HUES6 (cell line): ENCODE measurements around the gene SHISA2.

Source experiments
- H3K27ac ChIP-seq: 2 replicates; pipeline ENCODE4 v1.7.0; 2013; ENCODE audit warnings: low read depth, mild to moderate bottlenecking, low read length, inconsistent platforms
- H3K27me3 ChIP-seq: 2 replicates; pipeline ENCODE4 v1.6.1; 2013; ENCODE audit warnings: low read length; ENCODE audit not compliant: control insufficient read depth, insufficient read depth
- H3K36me3 ChIP-seq: 2 replicates; pipeline ENCODE4 v1.6.1; 2013; ENCODE audit warnings: low read length; ENCODE audit not compliant: control insufficient read depth, insufficient read depth
- H3K4me1 ChIP-seq: 2 replicates; pipeline ENCODE4 v1.6.1; 2013; ENCODE audit warnings: low read length; ENCODE audit not compliant: control insufficient read depth, insufficient read depth
- H3K4me3 ChIP-seq: 2 replicates; pipeline ENCODE4 v1.5.1; 2013; ENCODE audit warnings: low read depth, low read length
- H3K9ac ChIP-seq: one replicate; pipeline ENCODE4 v1.6.1; 2013; ENCODE audit warnings: mild to moderate bottlenecking, low read length
- H3K9me3 ChIP-seq: 2 replicates; pipeline ENCODE4 v1.6.1; 2013; ENCODE audit warnings: low read depth, low read length; ENCODE audit not compliant: control insufficient read depth, insufficient read depth

Gene SHISA2

DNA sequence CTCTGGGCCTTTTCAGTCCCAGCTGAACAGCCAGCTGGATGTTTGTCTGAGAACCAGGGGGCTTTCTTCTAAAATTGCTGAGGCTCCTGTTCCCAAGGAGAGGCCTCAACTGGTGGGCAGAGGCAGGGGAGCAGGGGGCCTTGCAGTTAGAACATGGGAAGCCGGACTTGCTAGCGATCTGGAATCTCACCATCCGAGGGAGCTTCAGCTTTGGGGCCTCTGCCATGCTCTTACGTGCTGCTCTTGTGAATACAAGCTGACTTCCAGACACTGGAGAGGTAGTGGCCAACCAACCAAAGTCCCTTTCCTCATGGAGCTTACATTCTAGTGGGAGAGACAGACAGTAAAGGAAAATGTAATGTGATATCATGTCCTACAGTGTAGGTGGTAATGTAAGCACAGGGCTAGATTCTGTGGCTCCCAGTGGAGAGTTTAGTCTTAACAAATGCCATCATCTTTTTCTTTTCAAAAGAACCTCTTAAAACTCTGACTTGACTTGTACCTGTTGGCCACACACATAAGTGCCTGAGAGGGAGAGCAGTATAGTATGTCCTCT, 22.2 kb downstream of the SHISA2 start:
- H3K36me3 ChIP-seq = no peaks in the 10 kb centered on the region
- no peak overlapping the region for H3K9ac ChIP-seq
- H3K27ac ChIP-seq = no peak overlapping the region
- peaks cover 16% of the 10 kb centered on the region for H3K4me1 ChIP-seq
- no peak overlapping the region for H3K4me3 ChIP-seq
- no peaks in the 10 kb centered on the region for H3K27me3 ChIP-seq
- peaks cover 8% of the 10 kb centered on the region for H3K9me3 ChIP-seq

DNA sequence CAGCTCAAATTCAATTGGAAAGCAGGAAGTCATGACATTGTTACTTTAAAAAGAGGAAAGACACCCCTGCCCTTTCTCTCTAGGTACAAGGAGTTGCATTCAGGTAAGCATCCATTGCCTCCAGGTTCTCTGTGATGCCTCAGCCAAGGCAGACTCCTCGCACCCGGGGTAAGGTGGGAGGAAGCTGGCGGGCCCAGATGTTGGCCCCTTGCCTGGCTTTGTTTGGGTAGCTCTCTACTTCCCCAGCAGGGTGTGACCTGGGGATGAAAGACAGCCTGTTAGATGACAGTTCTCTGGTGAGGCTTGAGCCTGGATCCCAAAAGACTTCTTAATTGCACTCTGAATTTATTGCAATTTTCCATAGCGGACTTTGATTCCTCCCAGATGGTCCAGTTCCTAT, 25.6 kb downstream of the SHISA2 start:
- Histone ChIP-seq H3K27me3 (no peaks in the 10 kb centered on the region), H3K9ac (no peak overlapping the region), H3K36me3 (no peaks in the 10 kb centered on the region), H3K4me3 (no peak overlapping the region), H3K4me1 (peaks cover 20% of the 10 kb centered on the region), H3K27ac (no peak overlapping the region), H3K9me3 (peaks cover 8% of the 10 kb centered on the region)

DNA sequence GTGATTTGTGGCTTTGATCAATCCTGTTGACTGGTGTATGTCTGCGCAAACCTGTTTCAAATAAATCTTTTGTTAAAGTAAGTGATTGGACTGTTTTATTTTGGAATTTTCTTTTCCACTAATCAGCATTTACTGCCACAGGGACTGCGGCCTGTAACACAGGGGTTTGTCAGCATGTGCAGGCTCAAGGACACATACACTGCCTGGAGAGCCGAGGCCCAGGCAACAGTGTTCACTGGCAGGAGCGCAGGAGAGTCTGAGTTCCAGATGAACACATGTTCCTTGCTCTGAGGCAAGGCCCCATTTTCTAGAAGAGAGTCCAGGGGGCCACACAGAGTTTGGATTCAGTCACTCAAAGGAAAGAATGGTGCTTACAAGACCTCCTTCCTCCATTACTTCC, 26.0 kb downstream of the SHISA2 start:
- Histone ChIP-seq H3K27ac (no peak overlapping the region), H3K27me3 (no peaks in the 10 kb centered on the region), H3K36me3 (no peaks in the 10 kb centered on the region), H3K4me3 (no peak overlapping the region), H3K9me3 (peaks cover 4% of the 10 kb centered on the region), H3K4me1 (peaks cover 20% of the 10 kb centered on the region), H3K9ac (no peak overlapping the region)

DNA sequence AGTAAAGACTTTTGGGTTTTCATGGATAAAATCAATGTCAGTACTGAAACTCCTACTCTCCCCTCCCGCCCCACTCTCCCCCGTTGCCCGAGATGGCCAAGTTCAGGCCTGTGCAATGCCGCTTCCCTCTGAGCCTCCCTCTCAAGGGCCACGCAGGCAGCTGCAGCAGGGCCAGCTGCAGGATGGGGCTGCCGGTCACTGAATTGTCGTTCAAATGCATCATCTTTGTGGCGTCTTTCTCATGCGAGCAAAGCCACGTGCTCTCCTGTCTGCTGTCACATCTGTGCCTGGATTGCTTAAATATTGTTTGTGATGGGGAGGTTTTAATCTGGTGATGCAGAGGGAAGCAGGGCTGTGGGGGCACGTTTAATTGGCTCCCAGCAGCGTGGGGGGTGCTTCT, 26.6 kb downstream of the SHISA2 start:
- Histone ChIP-seq H3K4me3 (no peak overlapping the region), H3K27ac (no peak overlapping the region), H3K4me1 (peaks cover 22% of the 10 kb centered on the region), H3K9me3 (peaks cover 3% of the 10 kb centered on the region; the same call in 1 of the 2 replicates), H3K27me3 (no peaks in the 10 kb centered on the region), H3K9ac (no peak overlapping the region), H3K36me3 (no peaks in the 10 kb centered on the region)

DNA sequence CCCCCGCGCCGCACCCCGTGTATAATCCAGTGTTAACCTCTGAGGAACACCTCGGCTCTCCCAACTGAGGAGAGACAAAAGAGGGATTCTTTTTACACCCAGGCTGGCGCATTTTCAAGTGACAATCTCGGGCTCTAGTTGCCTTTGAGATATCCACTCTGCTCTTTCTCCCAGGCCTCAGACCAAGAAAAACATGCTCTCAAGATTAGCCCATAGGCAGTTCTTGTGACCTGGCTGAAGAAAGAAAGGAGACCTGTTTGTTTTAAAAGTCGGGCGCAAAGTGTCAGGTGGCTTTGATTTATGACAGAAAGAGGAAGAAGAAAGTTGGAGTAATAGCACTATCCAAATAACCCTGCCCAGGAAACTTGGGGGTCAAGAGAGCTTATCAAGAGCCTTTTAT, 27.3 kb downstream of the SHISA2 start:
- H3K27me3 ChIP-seq = no peaks in the 10 kb centered on the region
- no peak overlapping the region for H3K9ac ChIP-seq
- H3K27ac ChIP-seq = no peak overlapping the region
- peaks cover 27% of the 10 kb centered on the region for H3K4me1 ChIP-seq
- no peaks in the 10 kb centered on the region for H3K9me3 ChIP-seq
- H3K4me3 ChIP-seq = no peak overlapping the region
- H3K36me3 ChIP-seq = no peaks in the 10 kb centered on the region

DNA sequence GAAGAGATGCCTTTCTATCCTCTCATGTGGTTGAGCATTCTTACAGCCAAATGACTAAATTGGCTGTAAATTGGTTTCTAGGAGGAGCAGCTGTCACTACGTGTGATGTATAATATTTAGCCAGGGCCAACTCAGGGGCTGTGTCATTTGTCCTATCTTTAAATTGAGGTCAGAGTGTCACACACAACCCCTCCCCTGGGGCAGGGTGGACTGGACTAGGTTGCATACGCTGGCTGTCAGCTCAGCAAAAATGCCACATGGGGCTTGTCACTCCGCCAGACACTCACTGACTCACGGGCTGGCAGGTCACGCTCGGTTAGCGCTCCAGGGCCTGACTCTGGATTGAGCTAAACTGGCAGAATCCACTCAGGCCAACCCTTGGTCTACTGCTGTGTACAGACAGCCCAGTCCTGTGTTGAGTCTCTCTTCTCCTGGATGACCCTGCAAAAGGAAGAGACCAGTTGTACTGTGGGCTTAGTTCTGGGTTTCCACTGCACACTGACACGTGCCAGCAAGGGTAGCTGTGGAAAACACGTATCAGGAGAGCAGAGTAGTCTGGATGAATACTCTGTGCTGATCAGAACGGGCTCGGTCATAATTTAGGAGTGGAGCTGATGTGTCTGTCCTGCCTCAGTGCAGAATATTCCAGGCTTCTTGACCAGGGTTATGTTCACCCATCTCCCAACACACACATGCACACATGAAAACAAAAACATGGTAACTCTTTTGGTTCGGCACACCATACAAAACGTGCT, 29.1 kb downstream of the SHISA2 start:
- Histone ChIP-seq H3K9ac (no peak overlapping the region), H3K27ac (no peak overlapping the region), H3K27me3 (no peaks in the 10 kb centered on the region), H3K4me1 (peaks cover 27% of the 10 kb centered on the region), H3K4me3 (no peak overlapping the region), H3K36me3 (no peaks in the 10 kb centered on the region), H3K9me3 (no peaks in the 10 kb centered on the region)

DNA sequence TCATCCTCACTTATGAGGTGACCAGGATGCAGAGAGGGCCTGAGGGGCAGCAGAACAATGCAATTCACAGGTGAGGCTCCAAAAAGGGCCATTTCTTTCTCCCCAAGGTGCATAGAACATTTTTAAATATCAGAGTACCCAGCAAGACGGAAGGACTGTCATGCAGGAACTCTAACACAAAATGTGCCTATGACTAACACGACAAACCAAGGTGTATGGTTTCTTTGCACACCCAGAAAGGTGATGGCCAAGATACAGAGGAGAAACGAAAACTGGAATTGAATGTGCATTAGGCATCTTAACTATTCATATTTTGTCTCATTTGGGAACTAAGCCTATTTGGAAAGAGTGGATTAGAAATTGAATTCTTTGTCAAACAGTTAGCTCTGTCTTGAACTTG, 29.9 kb downstream of the SHISA2 start:
- no peak overlapping the region for H3K9ac ChIP-seq
- H3K4me1 ChIP-seq = peaks cover 27% of the 10 kb centered on the region
- H3K27ac ChIP-seq = no peak overlapping the region
- no peaks in the 10 kb centered on the region for H3K9me3 ChIP-seq
- no peaks in the 10 kb centered on the region for H3K36me3 ChIP-seq
- no peak overlapping the region for H3K4me3 ChIP-seq
- H3K27me3 ChIP-seq = no peaks in the 10 kb centered on the region; the same call in 1 of the 2 replicates

DNA sequence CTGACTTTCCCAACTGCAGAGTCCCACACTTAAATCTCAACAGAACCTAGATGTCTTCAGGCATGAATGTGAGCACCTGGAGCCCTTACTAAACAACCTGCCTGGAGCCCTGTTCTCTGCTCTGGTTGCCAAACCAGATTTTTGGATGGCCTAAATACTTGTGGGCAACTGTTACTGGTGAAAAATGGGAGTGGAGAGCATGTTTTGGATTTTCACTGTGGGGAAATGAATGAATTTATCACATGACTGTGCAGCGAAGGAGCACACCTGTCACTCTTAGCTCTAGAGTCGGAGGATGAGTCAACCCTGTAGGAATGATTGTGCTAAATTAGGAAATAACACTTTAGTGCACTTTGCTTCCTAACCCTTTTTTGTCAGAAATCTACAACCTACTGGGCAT, 30.3 kb downstream of the SHISA2 start:
- no peaks in the 10 kb centered on the region for H3K36me3 ChIP-seq
- peaks cover 27% of the 10 kb centered on the region for H3K4me1 ChIP-seq
- H3K27ac ChIP-seq = no peak overlapping the region
- H3K4me3 ChIP-seq = no peak overlapping the region
- no peaks in the 10 kb centered on the region; the same call in 1 of the 2 replicates for H3K27me3 ChIP-seq
- H3K9me3 ChIP-seq = no peaks in the 10 kb centered on the region
- H3K9ac ChIP-seq = no peak overlapping the region

DNA sequence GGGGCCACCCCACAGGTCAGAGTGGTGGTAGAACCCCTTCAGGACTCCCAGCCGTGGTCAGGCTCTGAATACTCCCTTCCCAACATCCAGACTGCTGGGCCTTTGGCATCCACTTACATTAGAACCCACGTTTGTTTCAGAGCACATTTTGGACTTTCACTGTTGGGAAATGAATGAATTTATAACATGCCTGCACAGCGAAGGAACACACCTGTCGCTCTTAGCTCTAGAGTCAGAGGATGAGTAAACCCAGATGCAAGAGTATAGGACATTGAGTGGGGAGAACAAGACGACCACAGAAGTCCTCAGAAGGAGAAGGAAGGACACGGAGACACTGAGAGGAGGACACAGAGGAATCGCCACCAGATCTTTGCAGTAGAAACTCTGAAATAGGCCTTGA, 30.9 kb downstream of the SHISA2 start:
- Histone ChIP-seq H3K27ac (no peak overlapping the region), H3K4me3 (no peak overlapping the region), H3K9ac (no peak overlapping the region), H3K27me3 (no peaks in the 10 kb centered on the region; the same call in 1 of the 2 replicates), H3K4me1 (peaks cover 21% of the 10 kb centered on the region), H3K36me3 (no peaks in the 10 kb centered on the region), H3K9me3 (no peaks in the 10 kb centered on the region)

DNA sequence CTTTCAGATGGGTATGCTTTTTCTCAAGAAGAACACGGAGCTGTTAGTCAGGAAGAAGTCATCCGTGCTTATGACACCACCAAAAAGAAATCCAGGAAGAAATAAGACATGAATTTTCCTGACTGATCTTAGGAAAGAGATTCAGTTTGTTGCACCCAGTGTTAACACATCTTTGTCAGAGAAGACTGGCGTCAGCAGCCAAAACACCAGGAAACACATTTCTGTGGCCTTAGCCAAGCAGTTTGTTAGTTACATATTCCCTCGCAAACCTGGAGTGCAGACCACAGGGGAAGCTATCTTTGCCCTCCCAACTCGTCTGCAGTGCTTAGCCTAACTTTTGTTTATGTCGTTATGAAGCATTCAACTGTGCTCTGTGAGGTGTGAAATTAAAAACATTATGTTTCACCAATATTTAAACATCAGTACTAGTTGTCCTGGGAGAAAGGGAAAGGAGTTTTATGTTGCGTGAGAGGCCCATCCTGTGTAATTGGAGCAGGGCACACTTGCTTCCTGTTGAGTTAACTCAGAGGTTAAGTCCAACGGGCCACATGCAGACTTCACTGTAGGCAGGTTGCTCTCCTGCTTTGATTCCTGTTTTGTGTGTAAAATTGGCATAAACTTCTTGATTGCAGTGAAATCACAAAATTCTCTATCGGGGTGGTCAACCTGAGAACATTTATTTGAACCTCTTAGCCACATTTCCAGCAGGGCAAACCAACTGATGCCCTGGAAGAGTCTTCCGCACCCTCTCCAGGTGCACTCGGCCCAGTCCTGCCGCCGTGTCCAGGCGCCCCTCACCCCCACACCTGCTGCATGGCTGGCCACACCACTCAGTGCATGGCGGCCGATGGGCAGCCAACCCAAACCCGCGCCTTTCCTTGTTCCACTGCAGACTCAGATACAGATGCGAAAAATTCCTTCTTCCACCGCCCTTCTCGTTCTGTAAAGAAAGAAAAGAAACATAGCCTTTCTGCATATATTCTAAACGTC, 31.6 kb downstream of the SHISA2 start:
- Histone ChIP-seq H3K4me3 (no peak overlapping the region), H3K27ac (no peak overlapping the region), H3K9me3 (no peaks in the 10 kb centered on the region), H3K27me3 (no peaks in the 10 kb centered on the region; the same call in 1 of the 2 replicates), H3K9ac (no peak overlapping the region), H3K36me3 (no peaks in the 10 kb centered on the region), H3K4me1 (peaks cover 14% of the 10 kb centered on the region)
